ENCODE measurements around the gene SH2B3. TPM values are rescaled to one million over a fixed set of nuclear protein-coding genes. Genes with fewer than 3 reads are reported as not detected.

SH2B3 gene
- total and polyA plus RNA-seq, 9 of the 15 experiments (the other 6 are each of a cell fraction or from before 2014, with no cell fraction given) = 10.8 to 75.3 (median 37.4) TPM

GRCh38 chr12:111405859-111406473 lies at the start of gene SH2B3 (continued):
- peak; percentile 39; the same call in 1 of the 2 replicates for TF ChIP-seq ZNF592 (IDR thresholded peaks at IDR 0.05)
- TF ChIP-seq SRSF3 (IDR thresholded peaks at IDR 0.05; ENCODE audit: insufficient read depth, low read length) = 0 out of 2 replicates have a peak, but pooled peaks have one; percentile 44
- TF ChIP-seq SIN3A (IDR thresholded peaks at IDR 0.05; ENCODE audit: borderline replicate concordance in 2 of 2, control insufficient read depth in 1 of 2, low read depth in 2 of 2, low read length in 2 of 2) = peak; percentile 50 to 79; a peak in 2 of 4 replicates
- TF ChIP-seq GTF3C2 (IDR thresholded peaks at IDR 0.05; ENCODE audit: borderline replicate concordance, extremely low read depth, insufficient read length) = peak; percentile 40
- peak; percentile 41 for TF ChIP-seq SMAD4 (CRISPR knock-in tag; conservative IDR thresholded peaks at IDR 0.05)
- peak; percentile 70 for TF ChIP-seq FIP1L1 (IDR thresholded peaks at IDR 0.05; ENCODE audit: low read depth, low read length, poor library complexity, severe bottlenecking)
- peak; percentile 80 for TF ChIP-seq RB1 (IDR thresholded peaks at IDR 0.05; ENCODE audit: low read depth)
- peak; percentile 43; the same call in 1 of the 2 replicates for TF ChIP-seq ERF (CRISPR knock-in tag; IDR thresholded peaks at IDR 0.05)
- TF ChIP-seq RBM39 (optimal IDR thresholded peaks at IDR 0.05; ENCODE audit: low read depth, low read length) = no peak
- no peak for TF ChIP-seq ZNF217 (CRISPR knock-in tag; IDR thresholded peaks at IDR 0.05)
- no peak for TF ChIP-seq HNRNPL (IDR thresholded peaks at IDR 0.05; ENCODE audit: low read depth, low read length)
- TF ChIP-seq ZNF699 (CRISPR knock-in tag; IDR thresholded peaks at IDR 0.05; ENCODE audit: insufficient replicate concordance) = no peak
- no peak for TF ChIP-seq ATF3 (IDR thresholded peaks at IDR 0.05)
- no peak for TF ChIP-seq ATF3 (CRISPR knock-in tag; conservative IDR thresholded peaks at IDR 0.05)
- TF ChIP-seq ZFX (CRISPR knock-in tag; IDR thresholded peaks at IDR 0.05) = peak; percentile 58
- peak; percentile 74; the same call in 1 of the 2 replicates for TF ChIP-seq ETS1 (conservative IDR thresholded peaks at IDR 0.05; ENCODE audit: control insufficient read depth, low read depth, low read length)
- peak; percentile 17 for TF ChIP-seq RBFOX2 (IDR thresholded peaks at IDR 0.05; ENCODE audit: low read depth, low read length)
- peak; percentile 41; the same call in 1 of the 2 replicates for TF ChIP-seq POLR2A (conservative IDR thresholded peaks at IDR 0.05)
